Heart right ventricle (tissue), 16 donors: ENCODE results near the gene ZBTB5. TPM values are rescaled to one million over a fixed set of nuclear protein-coding genes. Genes with fewer than 3 reads are reported as not detected.

Source experiments
- ATAC-seq, 8 donors: fragments of 200-7000 bp; cut with Tn5 transposase; one replicate each; pipeline ENCODE4 v1.9.1; 2020; ENCODE audit warnings: mild to moderate bottlenecking in 8 of 8, moderate library complexity in 8 of 8, moderate number of reproducible peaks in 1 of 8
- DNase-seq, 2 donors: peaks; one replicate each; pipeline ENCODE4 v3.0.0-alpha.2; 2020
- H3K27ac ChIP-seq, 10 donors: fragments of 200-600 bp; sonication (generic) in 2 of 10; one replicate each; pipeline versions ENCODE4 v1.5.0 to v1.8.0; 2020 to 2022; ENCODE audit warnings: mild to moderate bottlenecking in 3 of 10
- H3K27me3 ChIP-seq, 7 donors: fragments of 200-600 bp; one replicate each; pipeline ENCODE4 v1.8.0; 2021 to 2022; ENCODE audit warnings: mild to moderate bottlenecking in 2 of 7
- H3K36me3 ChIP-seq, 9 donors: fragments of 200-600 bp; sonication (generic) in 1 of 9; one replicate each; pipeline versions ENCODE4 v1.5.0 to v1.8.0; 2020 to 2022; ENCODE audit warnings: mild to moderate bottlenecking in 2 of 9
- H3K4me1 ChIP-seq, 9 donors: fragments of 200-600 bp; sonication (generic) in 1 of 9; one replicate each; pipeline versions ENCODE4 v1.5.0 to v1.8.0; 2020 to 2022; ENCODE audit warnings: mild to moderate bottlenecking in 4 of 9
- H3K4me3 ChIP-seq, 10 donors: fragments of 200-600 bp; sonication (generic) in 2 of 10; one replicate each; pipeline versions ENCODE4 v1.5.0 to v1.8.0; 2020 to 2022; ENCODE audit warnings: mild to moderate bottlenecking in 7 of 10, moderate library complexity in 2 of 10
- H3K9me3 ChIP-seq, 11 donors: fragments of 200-600 bp in 10 of 11; sonication (generic) in 2 of 11; one replicate each; pipeline versions ENCODE4 v1.5.0 to v1.8.0; 2013 to 2022; ENCODE audit warnings: mild to moderate bottlenecking in 2 of 11, control low read depth in 1 of 11, moderate library complexity in 1 of 11
- CTCF ChIP-seq, 9 donors: fragments of 200-600 bp; sonication (generic) in 2 of 9; IDR thresholded peaks; one replicate each; pipeline versions ENCODE4 v1.5.0 to v1.8.0; 2021 to 2022; ENCODE audit warnings: antibody characterized with exemption in 9 of 9, mild to moderate bottlenecking in 5 of 9, moderate library complexity in 1 of 9
- WGBS, 2 donors: extraction: QIAGEN DNeasy Blood & Tissue Kit; methylation state at CpG; one replicate each; pipeline ENCODE4 v1.1.7; 2013; ENCODE audit warnings: inconsistent platforms in 1 of 2; 5-methylcytosine and 5-hydroxymethylcytosine counted together
- intact Hi-C, 10 donors: fragments of 100-400 bp; cut with DNase I; formaldehyde crosslinking; loops; one replicate each; pipeline versions ENCODE4 v1.11.1 to v1.14.2; 2022
- polyA plus RNA-seq, 2 donors: library from polyadenylated mRNA; stranded (reverse); fragments of 200-250 nt; gene quantifications; one replicate each; pipeline ENCODE4 v1.2.3, GENCODE V29; 2013
- total RNA-seq, 10 donors: library from RNA; stranded (reverse); fragmentation: NEBNext Ultra II Directional in 3 of 10; extraction: Animal tissue kit (Norgen Biotek cat#: 25700) in 3 of 10; gene quantifications; one replicate each; pipeline versions ENCODE4 v1.2.1 to v1.2.4, GENCODE V29; 2021 to 2023
- donor health status: Arrhythmogenic right ventricular cardiomyopathy.
- donor health status: ischemic (EF 13 %, LVEDD 7.1; RV severe dilation, severe dysfunction).
- donor health status: healthy with polysubstance abuse.
- donor health status: DM: no; HTN: yes; CAD: no.
- donor health status: DM: no; HTN: no; CAD: no.
- donor health status: ischemic (EF 25% LVEDD 6.9; RV normal size, moderate dysfunction).
- donor health status: ischemic (EF 25% LVEDD 5.7; RV mildly dilated, moderate dysfunction).
- donor health status: healthy.
- donor health status: DM: yes; HTN: yes; CAD: no.
- donor health status: Ischemic cardiomyopathy.
- donor health status: ischemic (EF 35%, LVEDD 5.7; RV mildly dilated, moderate dysfunction).
- donor health status: nonischemic (EF 11% LVEDD 7.7; RV severe dilation, severe dysfunction).
- donor health status: DM: yes; HTN: yes; CAD: no.
- donor health status: PGD.
- donor health status: ischemic (EF 29% LVEDD 5.4; RV normal size, mild dysfunction).
- donor health status: nonischemic (EF 23%, LVEDD 6.1; RV moderate dilation, normal function).

ZBTB5 gene
- total and polyA plus RNA-seq, 12 donors: 2.1 to 7.5 (median 6.3) TPM

GRCh38 chr9:37501957-37502596 is 36.8 kb upstream of the ZBTB5 start:
- H3K27me3 ChIP-seq: no peaks in the 10 kb centered on the region
- H3K4me1 ChIP-seq: no peaks in the 10 kb centered on the region
- TF ChIP-seq CTCF (IDR thresholded peaks at IDR 0.05): no peak
- no peak overlapping the region for H3K4me3 ChIP-seq
- ATAC-seq (no peak), DNase-seq (no peak)
- H3K36me3 ChIP-seq: peaks cover 0 to 96% (median 34%) of the 10 kb centered on the region in 9 donors
- intact Hi-C loops: loop anchor here in 1 of 10 donors (10.0 kb wide), 1 partner anchor 87 kb away; no protein-coding TSS in a partner anchor
- WGBS, 2 donors: 73 to 95% methylated on average over 2 of the region's 2 CpGs
- H3K9me3 ChIP-seq: no peaks in the 10 kb centered on the region
- no peak overlapping the region for H3K27ac ChIP-seq

- no peak for TF ChIP-seq CTCF (IDR thresholded peaks at IDR 0.05)
- intact Hi-C loops: loop anchor here in 1 of 10 donors (10.0 kb wide), 1 partner anchor 76 kb away; the partner anchor contains the start of gene FBXO10
- 91 to 97% methylated on average over 6 of the region's 6 CpGs for WGBS, 2 donors
- Histone ChIP-seq H3K4me3 (no peak overlapping the region), H3K27ac (no peak overlapping the region), H3K4me1 (peaks cover 0 to 5% (median 0%) of the 10 kb centered on the region in 9 donors), H3K36me3 (peaks cover 0 to 99% (median 38%) of the 10 kb centered on the region in 9 donors), H3K9me3 (no peaks in the 10 kb centered on the region), H3K27me3 (no peaks in the 10 kb centered on the region)
- ATAC-seq (no peak), DNase-seq (no peak)
These were observed 34.0 kb upstream of the ZBTB5 start for GRCh38 chr9:37499297-37499696.

GRCh38 chr9:37498457-37498856 is 33.2 kb upstream of the ZBTB5 start:
- intact Hi-C loops: loop anchor here in 1 of 10 donors (10.0 kb wide), 1 partner anchor 76 kb away; the partner anchor contains the start of gene FBXO10
- Histone ChIP-seq H3K9me3 (no peaks in the 10 kb centered on the region), H3K36me3 (peaks cover 0 to 99% (median 45%) of the 10 kb centered on the region in 9 donors), H3K27me3 (no peaks in the 10 kb centered on the region), H3K4me1 (peaks cover 0 to 5% (median 0%) of the 10 kb centered on the region in 9 donors), H3K4me3 (no peak overlapping the region), H3K27ac (no peak overlapping the region)
- ATAC-seq (no peak), DNase-seq (no peak)
- no peak for TF ChIP-seq CTCF (IDR thresholded peaks at IDR 0.05)
- WGBS, 2 donors: 61 to 94% methylated on average over 3 of the region's 3 CpGs

- no peaks in the 10 kb centered on the region for H3K27me3 ChIP-seq
- TF ChIP-seq CTCF (IDR thresholded peaks at IDR 0.05): no peak
- intact Hi-C loops: loop anchor here in 1 of 10 donors (10.0 kb wide), 1 partner anchor 77 kb away; the partner anchor contains the start of gene FBXO10
- no peak overlapping the region for H3K4me3 ChIP-seq
- peaks cover 0 to 99% (median 52%) of the 10 kb centered on the region in 9 donors for H3K36me3 ChIP-seq
- ATAC-seq: no peak
- WGBS, 2 donors: 96 to 99% methylated on average over 3 of the region's 3 CpGs
- no peak overlapping the region for H3K27ac ChIP-seq
- H3K9me3 ChIP-seq: no peaks in the 10 kb centered on the region
- no peak for DNase-seq
- H3K4me1 ChIP-seq: peaks cover 0 to 5% (median 0%) of the 10 kb centered on the region in 9 donors
These were observed 32.1 kb upstream of the ZBTB5 start for GRCh38 chr9:37497320-37497719.
